HG02610 (cell line): ENCODE results near the gene RYK.

Experiments
- ATAC-seq: cut with Tn5 transposase; IDR thresholded peaks from one replicate; pipeline ENCODE4 v1.9.1; 2021; ENCODE audit warnings: mild to moderate bottlenecking, moderate library complexity; ENCODE audit not compliant: unreplicated experiment

RYK gene

DNA sequence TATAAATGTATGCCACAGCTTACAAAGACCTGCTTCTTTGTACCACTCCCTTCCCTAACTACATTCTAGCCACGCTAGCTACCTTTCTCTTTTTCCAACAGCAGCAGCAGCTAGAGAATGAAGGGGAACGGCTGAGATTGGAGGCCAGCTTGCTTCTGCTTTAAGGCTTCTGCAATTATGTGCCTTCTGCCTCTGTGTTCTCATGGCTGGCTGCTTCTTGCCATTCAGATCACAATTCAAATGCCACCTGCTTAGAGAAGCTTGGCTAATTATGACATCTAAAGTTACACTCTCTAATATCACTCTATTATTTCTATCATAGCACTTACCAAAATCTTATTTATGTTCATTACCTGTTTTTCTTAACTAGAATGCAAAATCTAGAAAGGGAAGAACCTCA is 95.2 kb downstream of the RYK start:
- no peak for ATAC-seq

GRCh38 chr3:134153761-134154160 is 96.9 kb downstream of the RYK start:
- ATAC-seq = no peak

GRCh38 chr3:134150476-134150875 is 100.2 kb downstream of the RYK start:
- ATAC-seq = no peak

DNA sequence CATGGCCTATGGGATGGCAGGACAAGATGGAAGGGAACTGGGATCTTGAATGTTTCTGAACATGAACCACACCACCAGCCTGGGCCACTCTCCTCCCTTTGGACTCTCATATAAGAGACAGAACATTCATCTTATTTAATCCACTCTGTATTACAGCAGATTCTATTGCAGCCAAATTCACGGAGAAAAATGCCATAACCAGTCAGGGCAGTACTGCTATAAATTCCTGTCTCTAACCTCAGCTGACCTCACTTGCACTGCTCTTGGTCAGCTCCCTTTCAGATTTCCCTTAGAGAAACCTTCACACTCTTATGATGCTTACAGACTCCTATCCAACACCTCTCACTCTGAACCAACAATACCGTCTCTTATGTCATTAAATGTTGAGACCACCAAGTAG is 101.4 kb downstream of the RYK start:
- no peak for ATAC-seq

- no peak for ATAC-seq
These were observed 102.1 kb downstream of the RYK start for GRCh38 chr3:134148534-134148933.

DNA sequence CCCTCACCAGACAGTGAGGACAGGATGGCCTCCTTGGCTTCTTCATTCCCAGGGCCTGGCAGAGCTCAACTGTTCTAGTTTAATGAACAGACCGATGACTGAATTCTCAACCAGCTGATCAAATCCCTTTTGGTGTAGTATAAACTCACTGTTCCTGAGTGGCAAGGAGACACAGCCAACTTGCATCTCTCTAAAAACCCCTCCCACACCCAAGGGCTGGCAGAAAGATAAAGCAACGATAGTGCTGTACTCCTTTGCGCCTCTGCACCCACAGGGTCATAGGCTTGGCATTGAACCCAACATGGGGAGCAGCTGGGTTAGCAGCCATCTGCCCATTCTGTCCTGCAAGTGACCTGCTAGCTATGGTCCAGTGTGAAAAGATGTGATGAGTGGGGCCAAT is 103.2 kb downstream of the RYK start:
- ATAC-seq = no peak

DNA sequence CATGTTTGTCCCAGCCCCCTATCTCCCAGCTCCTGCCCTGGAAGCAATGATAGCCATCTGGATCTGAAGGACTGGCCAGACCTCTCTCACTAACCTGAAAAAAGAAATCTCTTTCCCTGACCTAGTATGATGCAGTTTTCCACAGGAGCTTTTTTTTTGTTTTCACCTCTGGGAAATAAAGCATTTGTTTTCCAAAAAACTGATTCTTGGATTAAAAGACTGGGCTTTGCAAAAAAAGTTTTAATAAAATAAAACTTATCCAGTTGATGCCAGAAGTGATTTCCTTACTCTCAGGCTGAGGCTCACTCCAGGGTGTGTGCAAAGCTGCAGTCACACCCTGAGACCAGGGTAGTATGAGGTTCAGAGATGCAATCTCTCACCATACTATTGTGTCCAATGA is 104.0 kb downstream of the RYK start:
- no peak for ATAC-seq

- no peak for ATAC-seq
These were observed 105.5 kb downstream of the RYK start for GRCh38 chr3:134145183-134145582.

- ATAC-seq = no peak
These were observed 106.0 kb downstream of the RYK start for GRCh38 chr3:134144694-134145093.

DNA sequence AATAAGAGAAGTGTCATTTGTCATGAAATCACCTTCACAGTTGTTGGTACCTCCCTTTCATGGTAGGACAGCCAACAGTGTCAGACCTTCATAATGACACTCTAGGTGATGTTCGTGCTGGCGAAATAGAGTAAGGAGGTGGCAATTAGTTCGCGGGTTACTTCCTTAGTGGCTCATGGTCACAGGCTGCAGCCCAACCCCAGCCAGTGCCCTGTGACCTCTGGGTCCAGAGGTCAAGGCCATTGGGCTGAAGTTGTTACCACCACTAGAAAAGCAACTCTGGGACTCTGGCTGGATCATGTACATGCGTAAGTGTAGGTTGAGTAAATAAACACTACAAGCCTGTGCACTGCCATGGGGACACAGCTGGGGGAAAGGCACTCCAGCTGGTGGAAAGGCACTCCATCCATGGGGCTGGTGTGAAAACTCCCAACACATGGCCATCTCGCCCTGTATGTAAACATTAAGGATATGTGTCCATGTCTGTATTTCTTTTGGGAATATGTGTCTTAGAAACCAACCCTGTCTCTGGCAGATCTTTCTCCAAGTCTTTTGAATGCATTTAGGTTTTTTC is 106.7 kb downstream of the RYK start:
- no peak for ATAC-seq

GRCh38 chr3:134136604-134137003 is 114.1 kb downstream of the RYK start:
- ATAC-seq = no peak

- ATAC-seq = no peak
These were observed 115.8 kb downstream of the RYK start for GRCh38 chr3:134134698-134135415.

DNA sequence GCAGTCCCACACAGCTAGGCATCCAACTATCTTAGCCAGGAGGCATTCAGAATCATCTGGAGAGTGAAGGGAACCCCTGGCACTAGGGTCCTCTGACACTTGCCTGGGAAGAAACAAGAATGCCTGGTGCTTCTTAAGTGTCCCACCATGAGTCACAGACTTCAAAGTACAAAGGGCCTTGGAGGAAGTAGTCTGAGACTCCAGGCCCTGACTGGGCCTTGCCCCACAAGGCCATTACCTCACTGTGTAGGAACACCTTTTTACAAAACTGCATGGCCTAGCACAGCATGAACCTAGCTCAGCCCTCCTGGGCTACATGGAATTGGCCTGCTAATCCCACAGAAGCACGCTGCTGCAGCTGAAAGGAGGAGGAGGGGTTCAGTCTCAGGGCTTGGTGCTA is 116.4 kb downstream of the RYK start:
- no peak for ATAC-seq

DNA sequence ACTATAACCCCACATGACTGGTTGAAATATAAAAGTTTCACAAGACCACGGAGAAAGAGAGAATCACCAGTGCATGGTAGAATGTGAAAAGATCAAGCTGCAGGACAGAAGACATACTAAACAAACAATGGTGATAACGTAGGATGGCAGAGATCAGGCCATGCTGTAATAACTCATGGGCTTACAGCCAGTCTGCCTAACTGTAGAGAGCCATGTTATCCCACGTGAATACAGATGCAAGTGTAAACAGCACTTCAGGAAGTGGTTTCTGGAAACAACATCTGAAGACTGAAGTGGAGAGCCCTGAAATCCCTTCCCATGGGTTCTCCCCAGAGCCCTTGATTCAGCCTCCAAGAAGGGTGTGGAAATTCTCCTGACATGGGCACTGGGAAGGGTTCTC is 117.7 kb downstream of the RYK start:
- ATAC-seq = no peak

DNA sequence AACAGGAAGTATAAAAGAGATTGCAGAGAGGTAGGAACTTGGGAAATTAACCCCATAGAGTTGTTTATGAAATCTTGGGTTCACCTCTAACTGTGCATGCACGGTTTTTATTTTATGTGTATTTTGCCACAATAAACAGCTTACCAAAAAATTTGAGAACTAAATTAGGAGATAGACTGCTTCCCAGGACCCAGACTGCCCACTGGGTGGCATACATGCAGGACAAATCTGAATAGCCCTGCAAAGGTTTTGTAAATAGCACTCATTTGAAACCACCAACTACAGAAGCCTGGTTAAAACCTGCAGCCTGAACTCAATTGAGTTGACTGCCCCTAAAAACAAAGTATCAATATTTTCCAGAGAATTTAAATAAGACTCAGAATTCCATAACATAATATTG is 124.5 kb downstream of the RYK start:
- ATAC-seq = no peak

DNA sequence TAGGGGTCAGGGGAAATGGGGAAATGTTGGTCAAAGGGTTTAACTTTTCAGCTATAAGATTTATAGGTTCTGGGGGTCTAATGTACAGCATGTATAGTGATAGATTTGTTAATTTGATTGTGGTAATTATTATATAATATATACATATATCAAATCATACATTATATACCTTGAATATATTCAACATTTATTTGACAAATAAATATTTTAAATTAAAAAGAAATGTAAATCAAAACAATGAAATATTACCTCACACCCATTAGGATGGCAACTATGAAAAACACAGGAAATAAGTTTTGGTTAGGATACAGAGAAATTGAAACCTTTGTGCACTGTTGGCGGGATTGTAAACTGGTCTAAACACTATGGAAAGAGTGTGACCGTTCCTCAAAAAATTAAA is 135.9 kb downstream of the RYK start:
- ATAC-seq = no peak

GRCh38 chr3:134111616-134112015 is 139.0 kb downstream of the RYK start:
- no peak for ATAC-seq

DNA sequence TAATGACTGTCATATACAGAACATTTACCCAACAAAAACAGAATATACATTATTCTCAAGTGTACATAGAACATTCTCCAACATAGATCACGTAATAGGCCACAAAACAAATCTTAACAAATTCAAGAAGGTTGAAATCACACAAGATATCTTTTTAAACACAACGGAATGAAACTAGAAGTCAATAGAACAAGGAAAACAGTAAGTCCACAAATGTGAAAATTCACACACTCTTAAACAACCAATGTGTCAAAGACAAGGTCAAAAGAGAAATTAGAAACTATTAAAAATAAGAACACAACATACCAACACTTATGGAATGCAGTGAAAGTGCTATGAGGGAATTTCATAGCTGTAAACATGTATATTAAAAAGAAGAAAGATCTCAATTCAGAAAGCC is 139.7 kb downstream of the RYK start:
- no peak for ATAC-seq
